Measurements from ENCODE around the gene CDH4. TPM values are rescaled to one million over a fixed set of nuclear protein-coding genes. Genes with fewer than 3 reads are reported as not detected.

The CDH4 gene
- total RNA-seq, 1 experiment from 2014 or later = not detected

DNA sequence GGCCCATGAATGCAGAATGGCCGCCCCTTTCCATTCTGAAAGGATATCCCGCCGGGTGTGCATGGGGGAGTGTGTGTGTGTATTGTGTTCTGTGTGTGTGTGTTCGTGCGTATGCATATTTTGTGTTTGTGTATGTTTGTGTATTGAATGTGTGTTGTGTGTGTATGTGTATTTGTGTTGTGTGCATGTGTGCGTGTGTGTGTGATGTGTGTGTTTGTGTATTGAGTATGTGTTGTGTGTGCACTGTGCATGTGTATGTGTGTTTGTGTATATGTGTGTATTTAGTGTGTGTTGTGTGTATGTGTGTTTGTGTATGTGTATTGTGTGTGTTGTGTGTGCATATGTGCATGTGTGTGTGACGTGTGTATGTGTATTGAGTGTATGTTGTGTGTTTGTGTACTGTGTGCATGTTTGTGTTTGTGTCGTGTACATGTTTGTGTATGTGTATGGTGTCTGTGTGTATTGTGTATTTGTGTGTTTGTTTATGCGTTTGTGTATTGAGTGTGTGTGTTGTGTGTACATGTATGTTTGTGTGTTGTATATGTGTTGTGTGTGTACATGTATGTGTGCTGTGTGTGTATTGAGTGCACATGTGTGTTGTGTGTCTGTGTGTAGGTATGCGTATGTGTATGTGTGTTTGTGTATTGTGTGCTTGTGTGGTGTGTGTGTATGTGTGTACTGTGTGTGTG lies 587.3 kb downstream of the CDH4 start:
- Histone ChIP-seq H3K9me3 (ENCODE audit: low read length) (no peaks in the 10 kb centered on the region), H3K27ac (ENCODE audit: low read length) (no peak overlapping the region), H3K79me2 (ENCODE audit: low read length) (no peaks in the 10 kb centered on the region), H3K4me3 (ENCODE audit: low read length) (no peak overlapping the region), H3K36me3 (ENCODE audit: insufficient read depth, low read length) (no peaks in the 10 kb centered on the region), H3K9ac (ENCODE audit: low read length) (no peak overlapping the region), H3K27me3 (ENCODE audit: low read length) (no peaks in the 10 kb centered on the region), H3K4me2 (ENCODE audit: low read depth, low read length, poor library complexity, severe bottlenecking) (no peak overlapping the region), H3K4me1 (ENCODE audit: low read length) (no peaks in the 10 kb centered on the region), H4K20me1 (ENCODE audit: insufficient read depth, low read depth, low read length) (no peaks in the 10 kb centered on the region; the same call in 1 of the 2 replicates), H3K9me2 (replicated peaks; ENCODE audit: insufficient read depth, low read length) (no peaks in the 10 kb centered on the region), H2AFZ (ENCODE audit: low read length) (no peak overlapping the region)
- DNase-seq = no peak

DNA sequence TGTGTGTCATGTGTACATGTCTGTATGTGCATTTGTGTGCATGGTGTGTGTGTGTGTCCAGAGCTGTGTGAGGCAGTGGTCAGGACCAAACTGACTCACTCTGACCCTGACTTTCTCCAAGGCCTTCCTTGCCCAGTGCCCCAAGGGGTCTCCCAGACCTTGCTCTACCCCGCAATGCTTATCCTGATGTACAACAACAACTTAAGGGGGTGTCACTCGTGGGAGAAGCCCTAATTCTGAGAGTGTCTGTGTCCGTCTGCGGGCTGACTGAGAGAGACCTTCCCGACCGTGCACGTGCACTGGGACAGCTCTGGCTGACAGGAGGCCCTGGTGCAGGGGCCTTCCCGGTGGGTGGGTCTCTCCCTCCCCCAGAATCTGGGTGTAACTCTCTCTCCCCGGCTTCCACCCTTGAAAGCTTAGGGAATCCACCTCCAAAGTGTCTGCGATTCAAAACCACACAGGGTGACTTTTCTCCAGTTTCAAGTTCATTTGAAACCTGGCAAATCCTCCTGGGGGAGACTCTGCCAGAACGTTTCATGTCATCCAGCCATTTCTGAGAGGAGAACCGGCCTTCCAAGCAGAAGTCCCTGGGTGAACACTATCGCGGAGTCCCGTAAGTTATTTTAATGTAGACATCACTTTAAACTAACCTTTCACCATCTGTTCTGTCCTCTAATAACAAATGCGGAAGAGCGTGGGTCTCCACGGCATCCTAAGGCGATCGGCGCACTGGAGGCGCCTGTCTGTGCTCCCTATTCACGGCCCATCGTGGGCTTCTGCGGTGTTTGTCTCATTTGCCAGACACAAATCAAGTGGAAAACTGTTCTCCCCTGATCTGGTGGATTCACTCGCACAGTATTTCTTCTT lies 588.1 kb downstream of the CDH4 start:
- Histone ChIP-seq H3K9me2 (replicated peaks; ENCODE audit: insufficient read depth, low read length) (no peaks in the 10 kb centered on the region), H4K20me1 (ENCODE audit: insufficient read depth, low read depth, low read length) (no peaks in the 10 kb centered on the region; the same call in 1 of the 2 replicates), H3K79me2 (ENCODE audit: low read length) (no peaks in the 10 kb centered on the region), H3K27ac (ENCODE audit: low read length) (no peak overlapping the region), H3K9me3 (ENCODE audit: low read length) (no peaks in the 10 kb centered on the region), H3K9ac (ENCODE audit: low read length) (no peak overlapping the region), H3K27me3 (ENCODE audit: low read length) (no peaks in the 10 kb centered on the region), H3K36me3 (ENCODE audit: insufficient read depth, low read length) (no peaks in the 10 kb centered on the region), H3K4me1 (ENCODE audit: low read length) (no peaks in the 10 kb centered on the region), H3K4me2 (ENCODE audit: low read depth, low read length, poor library complexity, severe bottlenecking) (no peak overlapping the region), H3K4me3 (ENCODE audit: low read length) (no peak overlapping the region), H2AFZ (ENCODE audit: low read length) (no peak overlapping the region)
- no peak for DNase-seq

DNA sequence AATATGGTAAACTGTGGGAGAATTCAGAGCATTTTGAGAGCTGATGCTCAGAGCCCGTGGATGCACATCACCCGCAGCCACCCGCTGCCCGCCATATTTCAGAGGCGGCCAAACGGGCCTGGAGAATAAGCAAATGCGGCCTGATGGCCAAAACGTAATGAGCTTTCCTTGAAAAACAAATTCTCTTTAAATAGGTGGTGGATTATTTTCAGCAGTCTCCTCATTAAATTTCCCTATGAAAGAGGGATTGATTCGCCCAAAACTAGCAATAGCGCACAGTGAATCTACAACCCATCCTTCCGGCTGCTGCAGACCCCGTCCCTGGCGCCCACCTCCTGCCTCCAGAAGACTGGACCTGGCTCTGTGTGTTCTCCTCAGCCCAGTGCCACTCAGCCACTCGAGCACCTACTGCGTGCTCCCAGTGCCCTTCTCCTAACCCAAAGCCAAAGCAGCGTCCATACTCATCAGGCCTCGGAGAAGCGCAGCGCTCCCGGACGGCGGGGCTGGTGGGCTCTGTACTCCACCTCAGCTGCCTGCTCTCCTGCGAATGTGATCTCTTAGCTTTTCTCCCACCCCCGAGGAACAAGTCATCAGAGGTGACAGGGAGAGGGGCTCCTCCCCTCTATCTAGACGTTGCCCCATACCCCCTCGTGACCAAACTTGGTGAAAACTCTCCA lies 588.9 kb downstream of the CDH4 start:
- no peak overlapping the region for H3K9ac ChIP-seq (ENCODE audit: low read length)
- H3K4me3 ChIP-seq (ENCODE audit: low read length) = no peak overlapping the region
- no peaks in the 10 kb centered on the region for H3K79me2 ChIP-seq (ENCODE audit: low read length)

DNA sequence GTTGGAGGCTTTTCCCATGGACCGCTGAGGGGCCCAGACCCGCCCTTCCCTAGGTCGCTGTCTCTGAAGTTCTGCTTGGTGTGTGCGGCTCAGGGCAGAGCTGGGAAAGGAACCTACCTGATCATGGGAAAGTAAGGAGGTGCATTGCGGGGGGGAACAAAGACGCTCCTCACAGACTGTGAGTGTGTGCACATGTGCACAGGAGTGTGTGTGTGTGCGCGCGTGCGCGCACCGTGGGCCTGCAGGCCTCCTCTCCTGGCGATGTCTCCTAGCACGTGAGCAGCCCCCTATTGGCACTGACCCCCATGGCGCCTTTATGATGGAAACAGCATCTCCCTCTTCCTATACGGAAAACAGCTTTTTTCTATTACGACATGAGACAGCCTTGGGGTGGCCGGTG lies 589.5 kb downstream of the CDH4 start:
- H3K79me2 ChIP-seq (ENCODE audit: low read length) = no peaks in the 10 kb centered on the region
- no peak for DNase-seq

More for the DNA sequence above, 588.9 kb downstream of the CDH4 start:
- Histone ChIP-seq H3K9me2 (replicated peaks; ENCODE audit: insufficient read depth, low read length) (no peaks in the 10 kb centered on the region), H2AFZ (ENCODE audit: low read length) (no peak overlapping the region), H4K20me1 (ENCODE audit: insufficient read depth, low read depth, low read length) (no peaks in the 10 kb centered on the region; the same call in 1 of the 2 replicates), H3K27ac (ENCODE audit: low read length) (no peak overlapping the region), H3K36me3 (ENCODE audit: insufficient read depth, low read length) (no peaks in the 10 kb centered on the region), H3K4me2 (ENCODE audit: low read depth, low read length, poor library complexity, severe bottlenecking) (no peak overlapping the region), H3K27me3 (ENCODE audit: low read length) (no peaks in the 10 kb centered on the region), H3K9me3 (ENCODE audit: low read length) (no peaks in the 10 kb centered on the region), H3K4me1 (ENCODE audit: low read length) (no peaks in the 10 kb centered on the region)
- DNase-seq = no peak

DNA sequence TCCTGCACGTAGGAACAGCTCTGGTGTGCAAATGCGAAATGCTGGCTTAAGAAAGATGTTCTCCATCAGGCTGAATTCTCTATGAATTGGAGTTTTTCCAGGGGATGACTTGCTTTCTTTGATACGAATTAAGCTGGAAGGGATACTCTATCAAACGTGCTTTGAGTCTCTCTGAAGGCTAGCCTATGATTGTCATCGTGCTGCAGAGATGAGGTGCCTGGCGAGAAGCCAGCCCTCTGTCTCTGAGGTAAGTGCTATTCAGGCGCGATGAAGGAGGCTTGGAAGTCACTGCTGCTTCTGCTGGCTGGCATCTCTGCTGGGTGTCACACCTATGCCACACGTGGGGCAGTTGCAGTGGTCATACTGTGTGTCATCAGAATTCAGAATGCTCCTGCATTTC lies 589.9 kb downstream of the CDH4 start:
- Histone ChIP-seq H3K27me3 (ENCODE audit: low read length) (no peaks in the 10 kb centered on the region), H4K20me1 (ENCODE audit: insufficient read depth, low read depth, low read length) (no peaks in the 10 kb centered on the region; the same call in 1 of the 2 replicates), H3K4me3 (ENCODE audit: low read length) (no peak overlapping the region), H3K27ac (ENCODE audit: low read length) (no peak overlapping the region), H3K9ac (ENCODE audit: low read length) (no peak overlapping the region), H3K36me3 (ENCODE audit: insufficient read depth, low read length) (no peaks in the 10 kb centered on the region), H2AFZ (ENCODE audit: low read length) (no peak overlapping the region), H3K79me2 (ENCODE audit: low read length) (no peaks in the 10 kb centered on the region), H3K4me2 (ENCODE audit: low read depth, low read length, poor library complexity, severe bottlenecking) (no peak overlapping the region), H3K9me3 (ENCODE audit: low read length) (no peaks in the 10 kb centered on the region), H3K9me2 (replicated peaks; ENCODE audit: insufficient read depth, low read length) (no peaks in the 10 kb centered on the region), H3K4me1 (ENCODE audit: low read length) (no peaks in the 10 kb centered on the region)
- no peak for DNase-seq

More for the DNA sequence above, 589.5 kb downstream of the CDH4 start:
- Histone ChIP-seq H3K27me3 (ENCODE audit: low read length) (no peaks in the 10 kb centered on the region), H2AFZ (ENCODE audit: low read length) (no peak overlapping the region), H3K9me3 (ENCODE audit: low read length) (no peaks in the 10 kb centered on the region), H3K4me3 (ENCODE audit: low read length) (no peak overlapping the region), H3K4me1 (ENCODE audit: low read length) (no peaks in the 10 kb centered on the region), H4K20me1 (ENCODE audit: insufficient read depth, low read depth, low read length) (no peaks in the 10 kb centered on the region; the same call in 1 of the 2 replicates), H3K36me3 (ENCODE audit: insufficient read depth, low read length) (no peaks in the 10 kb centered on the region), H3K27ac (ENCODE audit: low read length) (no peak overlapping the region), H3K4me2 (ENCODE audit: low read depth, low read length, poor library complexity, severe bottlenecking) (no peak overlapping the region), H3K9me2 (replicated peaks; ENCODE audit: insufficient read depth, low read length) (no peaks in the 10 kb centered on the region), H3K9ac (ENCODE audit: low read length) (no peak overlapping the region)

DNA sequence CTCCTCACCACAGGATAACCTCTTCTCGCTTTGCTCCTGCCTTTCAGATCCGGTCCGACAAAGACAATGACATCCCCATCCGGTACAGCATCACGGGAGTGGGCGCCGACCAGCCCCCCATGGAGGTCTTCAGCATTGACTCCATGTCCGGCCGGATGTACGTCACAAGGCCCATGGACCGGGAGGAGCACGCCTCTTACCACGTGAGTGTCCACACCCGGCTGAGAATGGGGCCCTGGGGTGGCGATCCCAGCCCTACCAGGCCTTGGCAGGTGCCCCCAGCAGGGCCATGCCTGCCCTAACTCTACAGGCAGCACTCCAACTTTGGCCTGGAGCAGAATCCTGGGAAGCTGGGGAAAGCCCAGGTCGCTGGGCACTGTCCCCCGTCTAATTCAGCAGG lies 592.6 kb downstream of the CDH4 start:
- Histone ChIP-seq H3K9ac (ENCODE audit: low read length) (no peak overlapping the region), H3K27ac (ENCODE audit: low read length) (no peak overlapping the region), H4K20me1 (ENCODE audit: insufficient read depth, low read depth, low read length) (no peaks in the 10 kb centered on the region; the same call in 1 of the 2 replicates), H3K79me2 (ENCODE audit: low read length) (no peaks in the 10 kb centered on the region), H2AFZ (ENCODE audit: low read length) (no peak overlapping the region), H3K36me3 (ENCODE audit: insufficient read depth, low read length) (no peaks in the 10 kb centered on the region), H3K27me3 (ENCODE audit: low read length) (no peaks in the 10 kb centered on the region), H3K9me3 (ENCODE audit: low read length) (no peaks in the 10 kb centered on the region), H3K4me2 (ENCODE audit: low read depth, low read length, poor library complexity, severe bottlenecking) (no peak overlapping the region), H3K4me3 (ENCODE audit: low read length) (no peak overlapping the region), H3K4me1 (ENCODE audit: low read length) (no peaks in the 10 kb centered on the region), H3K9me2 (replicated peaks; ENCODE audit: insufficient read depth, low read length) (no peaks in the 10 kb centered on the region)
- DNase-seq = no peak

DNA sequence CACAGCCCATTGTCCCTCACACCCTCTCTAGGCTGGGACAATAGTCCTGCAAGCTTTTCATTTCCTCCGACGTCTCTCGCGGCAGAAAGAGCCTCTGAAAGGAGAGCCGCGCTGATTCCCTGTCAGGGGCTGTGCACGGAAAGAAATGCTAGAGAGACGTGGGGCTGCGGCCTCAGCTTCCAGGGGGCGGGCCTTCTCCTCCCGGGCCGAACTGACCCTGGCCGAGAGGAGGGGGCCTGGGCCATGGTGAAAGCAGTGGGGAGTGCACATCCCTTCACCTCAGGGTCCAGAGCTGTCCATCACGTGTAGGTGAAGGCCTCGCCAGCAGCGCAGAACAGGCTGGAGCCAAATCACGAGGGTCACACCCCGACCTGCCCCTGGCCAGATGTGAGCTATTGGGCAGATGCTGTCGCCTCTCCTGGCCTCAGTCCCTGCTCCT lies 593.2 kb downstream of the CDH4 start:
- Histone ChIP-seq H3K27me3 (ENCODE audit: low read length) (no peaks in the 10 kb centered on the region), H3K9ac (ENCODE audit: low read length) (no peak overlapping the region), H3K36me3 (ENCODE audit: insufficient read depth, low read length) (no peaks in the 10 kb centered on the region), H3K79me2 (ENCODE audit: low read length) (no peaks in the 10 kb centered on the region), H4K20me1 (ENCODE audit: insufficient read depth, low read depth, low read length) (no peaks in the 10 kb centered on the region; the same call in 1 of the 2 replicates), H2AFZ (ENCODE audit: low read length) (no peak overlapping the region), H3K9me3 (ENCODE audit: low read length) (no peaks in the 10 kb centered on the region), H3K4me3 (ENCODE audit: low read length) (no peak overlapping the region), H3K4me2 (ENCODE audit: low read depth, low read length, poor library complexity, severe bottlenecking) (no peak overlapping the region), H3K4me1 (ENCODE audit: low read length) (no peaks in the 10 kb centered on the region), H3K27ac (ENCODE audit: low read length) (no peak overlapping the region), H3K9me2 (replicated peaks; ENCODE audit: insufficient read depth, low read length) (no peaks in the 10 kb centered on the region)
- no peak for DNase-seq

DNA sequence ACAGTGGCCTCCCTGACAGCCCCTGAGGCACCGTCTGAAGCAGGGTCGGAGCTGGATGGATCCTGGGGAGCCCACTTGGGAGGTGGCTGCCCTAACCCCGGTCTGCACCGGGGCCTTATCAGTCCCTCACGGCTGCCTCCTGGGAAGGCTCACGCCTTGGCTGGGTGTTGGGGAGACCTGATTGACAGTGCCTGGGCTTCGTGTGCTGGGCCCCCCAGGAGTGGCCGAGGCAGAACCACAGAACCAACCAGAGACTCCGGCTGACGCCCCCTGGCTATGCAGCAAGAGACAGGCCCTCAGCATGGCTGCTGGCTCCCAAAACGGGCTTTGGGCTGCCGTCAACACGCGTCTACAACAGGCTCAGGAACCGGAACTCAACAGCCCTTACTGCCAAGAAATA lies 594.0 kb downstream of the CDH4 start:
- DNase-seq = no peak
- Histone ChIP-seq H3K79me2 (ENCODE audit: low read length) (no peaks in the 10 kb centered on the region), H2AFZ (ENCODE audit: low read length) (no peak overlapping the region), H3K36me3 (ENCODE audit: insufficient read depth, low read length) (no peaks in the 10 kb centered on the region), H4K20me1 (ENCODE audit: insufficient read depth, low read depth, low read length) (no peaks in the 10 kb centered on the region; the same call in 1 of the 2 replicates), H3K27ac (ENCODE audit: low read length) (no peak overlapping the region), H3K4me2 (ENCODE audit: low read depth, low read length, poor library complexity, severe bottlenecking) (no peak overlapping the region), H3K9me2 (replicated peaks; ENCODE audit: insufficient read depth, low read length) (no peaks in the 10 kb centered on the region), H3K27me3 (ENCODE audit: low read length) (no peaks in the 10 kb centered on the region), H3K4me3 (ENCODE audit: low read length) (no peak overlapping the region), H3K9me3 (ENCODE audit: low read length) (no peaks in the 10 kb centered on the region), H3K9ac (ENCODE audit: low read length) (no peak overlapping the region), H3K4me1 (ENCODE audit: low read length) (no peaks in the 10 kb centered on the region)

All from Karpas-422 (cell line).